A673 (cell line): ENCODE data around the gene RHEB.

Experiments used
- EZH2 ChIP-seq: fragments of 200-600 bp; sonication (generic); IDR thresholded peaks from 2 replicates; pipeline ENCODE4 v1.6.1; 2017; ENCODE audit warnings: borderline replicate concordance, low read depth, mild to moderate bottlenecking, mixed read lengths, antibody characterized with exemption, low read length; ENCODE audit not compliant: poor library complexity, severe bottlenecking
- TF ChIP-seq, protein P1 (sequence below): fragments of 300-800, 200-600 bp; sonication (generic); conservative IDR thresholded peaks from 2 replicates; pipeline ENCODE4 v1.5.1; 2017; ENCODE audit warnings: low read depth, mild to moderate bottlenecking, antibody characterized with exemption, low read length, moderate library complexity, mixed read lengths

GRCh38 chr7:151486074-151486473 is 33.6 kb downstream of the RHEB start:
- TF ChIP-seq, protein P1, sequence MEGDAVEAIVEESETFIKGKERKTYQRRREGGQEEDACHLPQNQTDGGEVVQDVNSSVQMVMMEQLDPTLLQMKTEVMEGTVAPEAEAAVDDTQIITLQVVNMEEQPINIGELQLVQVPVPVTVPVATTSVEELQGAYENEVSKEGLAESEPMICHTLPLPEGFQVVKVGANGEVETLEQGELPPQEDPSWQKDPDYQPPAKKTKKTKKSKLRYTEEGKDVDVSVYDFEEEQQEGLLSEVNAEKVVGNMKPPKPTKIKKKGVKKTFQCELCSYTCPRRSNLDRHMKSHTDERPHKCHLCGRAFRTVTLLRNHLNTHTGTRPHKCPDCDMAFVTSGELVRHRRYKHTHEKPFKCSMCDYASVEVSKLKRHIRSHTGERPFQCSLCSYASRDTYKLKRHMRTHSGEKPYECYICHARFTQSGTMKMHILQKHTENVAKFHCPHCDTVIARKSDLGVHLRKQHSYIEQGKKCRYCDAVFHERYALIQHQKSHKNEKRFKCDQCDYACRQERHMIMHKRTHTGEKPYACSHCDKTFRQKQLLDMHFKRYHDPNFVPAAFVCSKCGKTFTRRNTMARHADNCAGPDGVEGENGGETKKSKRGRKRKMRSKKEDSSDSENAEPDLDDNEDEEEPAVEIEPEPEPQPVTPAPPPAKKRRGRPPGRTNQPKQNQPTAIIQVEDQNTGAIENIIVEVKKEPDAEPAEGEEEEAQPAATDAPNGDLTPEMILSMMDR = no peak
- TF ChIP-seq EZH2 = no peak
